H1 (cell line): Measurements from ENCODE around the gene FGGY. TPM values are rescaled to one million over a fixed set of nuclear protein-coding genes. Genes with fewer than 3 reads are reported as not detected.

Source experiments
- EP300 ChIP-seq, 2 experiments: IDR thresholded peaks; 1 replicate in 1 of 2; 2 replicates in 1 of 2; pipeline ENCODE4 v1.6.1; 2011 to 2012; ENCODE audit warnings: low read depth in 2 of 2, low read length in 2 of 2, mild to moderate bottlenecking in 2 of 2, borderline replicate concordance in 1 of 2, inconsistent platforms in 1 of 2, moderate library complexity in 1 of 2
- POLR2AphosphoS5 ChIP-seq: IDR thresholded peaks from 2 replicates; pipeline ENCODE4 v1.6.1; 2011; ENCODE audit warnings: low read depth, low read length
- polyA plus RNA-seq, 7 experiments: library from polyadenylated mRNA; depleted of rRNA in 3 of 7; stranded (reverse) in 5 of 7; unstranded in 2 of 7; fragments of >200 nt in 5 of 7; fragments of 200-250 nt in 2 of 7; gene quantifications; 1 replicate in 5 of 7; 2 replicates in 1 of 7; 4 replicates in 1 of 7; pipeline versions ENCODE4 v1.2.1 to v1.2.3, GENCODE V29; 2011 to 2013; ENCODE audit warnings: missing spikeins in 2 of 7, mixed read lengths in 2 of 7
- total RNA-seq: library from RNA; stranded (reverse); fragmentation: NEBNext Ultra II Directional; extraction: Animal tissue kit (Norgen Biotek cat#: 25700); gene quantifications from 2 replicates; pipeline ENCODE4 v1.2.1, GENCODE V29; 2021
- TF ChIP-seq, protein P1 (sequence below): IDR thresholded peaks from 2 replicates; pipeline ENCODE4 v1.6.1; 2011; ENCODE audit warnings: low read depth, mild to moderate bottlenecking, low read length; ENCODE audit not compliant: insufficient read depth

Gene FGGY
- total and polyA plus RNA-seq, 2 of the 8 experiments (the other 6 are each of a cell fraction or from before 2014, with no cell fraction given), result 10.3 to 12.5 TPM

DNA sequence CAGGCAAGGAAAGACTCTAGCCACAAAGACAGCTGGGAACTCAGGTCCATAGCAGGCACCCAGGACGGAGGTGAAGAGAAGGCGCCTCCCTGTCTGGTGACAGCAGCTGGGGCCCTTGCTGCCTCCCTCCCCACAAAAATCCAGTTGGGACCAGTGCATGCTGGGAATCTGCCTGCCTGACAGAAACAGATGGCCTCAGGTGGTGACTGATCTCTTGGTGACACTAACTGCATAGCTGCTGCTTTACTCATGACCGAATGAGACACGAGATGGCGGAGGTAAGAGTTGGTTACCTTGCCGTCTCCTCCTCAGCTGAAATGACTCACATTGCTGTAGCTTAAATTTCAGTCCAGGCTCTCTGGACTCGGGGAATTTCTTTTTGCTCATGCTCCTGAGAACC is 130.3 kb downstream of the FGGY start (continued):
- no peak for TF ChIP-seq EP300 (IDR thresholded peaks at IDR 0.05; ENCODE audit: borderline replicate concordance in 1 of 2, low read depth in 2 of 2, low read length in 2 of 2)
- TF ChIP-seq POLR2AphosphoS5, result no peak
- TF ChIP-seq, protein P1, sequence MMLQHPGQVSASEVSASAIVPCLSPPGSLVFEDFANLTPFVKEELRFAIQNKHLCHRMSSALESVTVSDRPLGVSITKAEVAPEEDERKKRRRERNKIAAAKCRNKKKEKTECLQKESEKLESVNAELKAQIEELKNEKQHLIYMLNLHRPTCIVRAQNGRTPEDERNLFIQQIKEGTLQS, result no peak
- TF ChIP-seq, all 59 proteins: peak for 0
